ENCODE measurements around the gene TMEM132A.

- TF ChIP-seq, protein P1, sequence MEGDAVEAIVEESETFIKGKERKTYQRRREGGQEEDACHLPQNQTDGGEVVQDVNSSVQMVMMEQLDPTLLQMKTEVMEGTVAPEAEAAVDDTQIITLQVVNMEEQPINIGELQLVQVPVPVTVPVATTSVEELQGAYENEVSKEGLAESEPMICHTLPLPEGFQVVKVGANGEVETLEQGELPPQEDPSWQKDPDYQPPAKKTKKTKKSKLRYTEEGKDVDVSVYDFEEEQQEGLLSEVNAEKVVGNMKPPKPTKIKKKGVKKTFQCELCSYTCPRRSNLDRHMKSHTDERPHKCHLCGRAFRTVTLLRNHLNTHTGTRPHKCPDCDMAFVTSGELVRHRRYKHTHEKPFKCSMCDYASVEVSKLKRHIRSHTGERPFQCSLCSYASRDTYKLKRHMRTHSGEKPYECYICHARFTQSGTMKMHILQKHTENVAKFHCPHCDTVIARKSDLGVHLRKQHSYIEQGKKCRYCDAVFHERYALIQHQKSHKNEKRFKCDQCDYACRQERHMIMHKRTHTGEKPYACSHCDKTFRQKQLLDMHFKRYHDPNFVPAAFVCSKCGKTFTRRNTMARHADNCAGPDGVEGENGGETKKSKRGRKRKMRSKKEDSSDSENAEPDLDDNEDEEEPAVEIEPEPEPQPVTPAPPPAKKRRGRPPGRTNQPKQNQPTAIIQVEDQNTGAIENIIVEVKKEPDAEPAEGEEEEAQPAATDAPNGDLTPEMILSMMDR (IDR thresholded peaks at IDR 0.05) = no peak
- no peak for TF ChIP-seq ZFX (IDR thresholded peaks at IDR 0.05; ENCODE audit: borderline replicate concordance)
Measured at GRCh38 chr11:60950024-60950423, 25.8 kb downstream of the TMEM132A start.

All from 22Rv1 (cell line).